PC-9 (cell line): ENCODE data around the gene TENT5C. TPM values are rescaled to one million over a fixed set of nuclear protein-coding genes. Genes with fewer than 3 reads are reported as not detected.

Experiments
- BruUV-seq: library from RNA; stranded (reverse); fragments of 400-500 nt; replicated peaks from 2 replicates; lab custom pipeline; 2021; lab: Mats Ljungman, UMichigan
- CTCF ChIA-PET: fragments of 300-600 bp; sonication (Branson Sonifier 250); formaldehyde crosslinking; loops from one replicate; lab custom pipeline; 2022; ENCODE audit warnings: antibody characterized with exemption; lab: Charles Lee
- POLR2A ChIA-PET: fragments of 300-600 bp; sonication (Branson Sonifier 250); formaldehyde crosslinking; loops from one replicate; lab custom pipeline; 2022; ENCODE audit warnings: antibody characterized with exemption; ENCODE audit not compliant: unreplicated experiment; lab: Charles Lee
- DNase-seq, 2 experiments: peaks; one replicate each; pipeline versions ENCODE4 v3.0.0 to v3.0.0-alpha.2; 2015 to 2022; ENCODE audit warnings: mixed read lengths in 1 of 2
- H2AFZ ChIP-seq: fragments of 200-600 bp; sonication (generic); 2 replicates; pipeline ENCODE4 v1.8.1; 2017; ENCODE audit warnings: antibody characterized with exemption
- H3F3A ChIP-seq: fragments of 200-600 bp; sonication (generic); 2 replicates; pipeline ENCODE4 v1.8.1; 2017; ENCODE audit warnings: antibody characterized with exemption, mild to moderate bottlenecking, low read depth; ENCODE audit not compliant: insufficient read depth
- H3K27ac ChIP-seq: fragments of 200-600 bp; sonication (generic); 2 replicates; pipeline ENCODE4 v1.6.1; 2016; ENCODE audit warnings: mixed run types
- H3K27me3 ChIP-seq: fragments of 200-600 bp; sonication (generic); 2 replicates; pipeline ENCODE4 v1.6.1; 2016; ENCODE audit warnings: low read depth, mixed run types; ENCODE audit not compliant: insufficient read depth
- H3K36me3 ChIP-seq: fragments of 200-600 bp; sonication (generic); 2 replicates; pipeline ENCODE4 v1.6.1; 2016; ENCODE audit warnings: low read depth, mixed run types
- H3K4me1 ChIP-seq: fragments of 200-600 bp; sonication (generic); replicated peaks from 2 replicates; pipeline ENCODE4 v1.6.1; 2016; ENCODE audit warnings: mixed run types; ENCODE audit not compliant: insufficient read depth
- H3K4me2 ChIP-seq: fragments of 200-600 bp; sonication (generic); 2 replicates; pipeline ENCODE4 v1.6.1; 2017; ENCODE audit warnings: mixed run types
- H3K4me3 ChIP-seq: fragments of 200-600 bp; sonication (generic); 2 replicates; pipeline ENCODE4 v1.6.1; 2016; ENCODE audit warnings: mixed run types
- H3K79me2 ChIP-seq: fragments of 200-600 bp; sonication (generic); 2 replicates; pipeline ENCODE4 v1.6.1; 2017; ENCODE audit warnings: low read depth, mixed run types
- H3K9me2 ChIP-seq: fragments of 200-600 bp; sonication (generic); 2 replicates; pipeline ENCODE4 v1.8.1; 2017; ENCODE audit warnings: mild to moderate bottlenecking; ENCODE audit not compliant: insufficient read depth
- H3K9me3 ChIP-seq: fragments of 200-600 bp; sonication (generic); 2 replicates; pipeline ENCODE4 v1.8.1; 2016; ENCODE audit warnings: low read depth; ENCODE audit not compliant: insufficient read depth
- H4K20me1 ChIP-seq: fragments of 200-600 bp; sonication (generic); 2 replicates; pipeline ENCODE4 v1.8.1; 2017; ENCODE audit not compliant: insufficient read depth
- EZH2 ChIP-seq: fragments of 200-600 bp; sonication (generic); IDR thresholded peaks from 2 replicates; pipeline ENCODE4 v1.8.0; 2017; ENCODE audit warnings: antibody characterized with exemption, low read depth
- intact Hi-C: fragments of 100-400 bp; cut with micrococcal nuclease; formaldehyde crosslinking; loops from one replicate; pipeline ENCODE4 v1.10.0; 2022; ENCODE audit not compliant: unreplicated experiment
- total RNA-seq: library from RNA; stranded (reverse); gene quantifications from 2 replicates; pipeline ENCODE4 v1.2.3, GENCODE V29; 2021
- TF ChIP-seq, protein P1 (sequence below): fragments of 200-600 bp; sonication (generic); conservative IDR thresholded peaks from 2 replicates; pipeline ENCODE4 v1.6.1; 2017; ENCODE audit warnings: mixed run types, antibody characterized with exemption, mild to moderate bottlenecking, moderate library complexity

TENT5C gene
- total RNA-seq, 1 experiment from 2014 or later, result 4.3 TPM

DNA sequence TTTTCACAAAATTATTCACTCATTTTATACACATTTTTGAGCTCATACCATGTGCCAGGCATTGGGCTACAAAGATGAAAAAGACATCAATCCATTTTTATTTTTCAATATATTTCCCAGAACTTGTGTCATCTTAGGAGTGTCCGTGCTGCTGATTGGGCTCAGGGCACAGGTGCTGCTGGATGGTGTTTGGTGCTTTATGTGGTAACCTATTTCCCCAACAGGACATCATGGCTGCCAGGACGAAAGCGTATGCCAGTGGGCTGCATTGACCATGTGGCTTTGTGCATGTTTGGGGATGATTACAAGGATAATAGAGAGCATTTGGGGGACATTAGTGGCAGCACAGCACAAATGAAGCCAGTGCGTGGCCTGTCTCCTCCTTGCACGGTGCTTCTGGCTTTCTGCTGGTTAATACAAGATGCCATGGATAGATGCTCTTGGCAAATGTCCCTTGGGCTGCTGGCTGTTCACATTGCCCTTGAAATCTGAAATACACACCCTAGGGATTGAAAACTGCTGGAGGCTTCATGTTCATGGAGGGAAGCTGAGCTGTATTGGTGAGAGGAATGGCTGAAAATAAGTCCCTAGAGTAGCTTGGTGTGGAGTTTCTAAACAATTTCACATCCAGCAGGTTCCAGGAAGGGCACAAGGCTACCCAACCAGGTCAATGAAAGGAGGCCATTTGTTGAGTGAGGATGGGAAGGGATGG, 52.3 kb downstream of the TENT5C start:
- H3K27ac ChIP-seq, result no peak overlapping the region
- H3K9me3 ChIP-seq, result no peaks in the 10 kb centered on the region
- H3K9me2 ChIP-seq, result no peaks in the 10 kb centered on the region
- no peaks in the 10 kb centered on the region for H3K36me3 ChIP-seq
- no peak overlapping the region for H2AFZ ChIP-seq
- peaks cover 34% of the 10 kb centered on the region for H3K4me1 ChIP-seq
- intact Hi-C loops, result no loop called here
- no peaks in the 10 kb centered on the region for H3K79me2 ChIP-seq
- H3K4me3 ChIP-seq, result no peak overlapping the region
- TF ChIP-seq EZH2, result no peak
- TF ChIP-seq, protein P1, sequence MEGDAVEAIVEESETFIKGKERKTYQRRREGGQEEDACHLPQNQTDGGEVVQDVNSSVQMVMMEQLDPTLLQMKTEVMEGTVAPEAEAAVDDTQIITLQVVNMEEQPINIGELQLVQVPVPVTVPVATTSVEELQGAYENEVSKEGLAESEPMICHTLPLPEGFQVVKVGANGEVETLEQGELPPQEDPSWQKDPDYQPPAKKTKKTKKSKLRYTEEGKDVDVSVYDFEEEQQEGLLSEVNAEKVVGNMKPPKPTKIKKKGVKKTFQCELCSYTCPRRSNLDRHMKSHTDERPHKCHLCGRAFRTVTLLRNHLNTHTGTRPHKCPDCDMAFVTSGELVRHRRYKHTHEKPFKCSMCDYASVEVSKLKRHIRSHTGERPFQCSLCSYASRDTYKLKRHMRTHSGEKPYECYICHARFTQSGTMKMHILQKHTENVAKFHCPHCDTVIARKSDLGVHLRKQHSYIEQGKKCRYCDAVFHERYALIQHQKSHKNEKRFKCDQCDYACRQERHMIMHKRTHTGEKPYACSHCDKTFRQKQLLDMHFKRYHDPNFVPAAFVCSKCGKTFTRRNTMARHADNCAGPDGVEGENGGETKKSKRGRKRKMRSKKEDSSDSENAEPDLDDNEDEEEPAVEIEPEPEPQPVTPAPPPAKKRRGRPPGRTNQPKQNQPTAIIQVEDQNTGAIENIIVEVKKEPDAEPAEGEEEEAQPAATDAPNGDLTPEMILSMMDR, result no peak
- H3F3A ChIP-seq, result peaks cover 14% of the 10 kb centered on the region; the same call in 1 of the 2 replicates
- H4K20me1 ChIP-seq, result no peaks in the 10 kb centered on the region
- DNase-seq, result no peak
- ChIA-PET POLR2A (no interaction called here), CTCF (no interaction called here)
- no peak overlapping the region for H3K4me2 ChIP-seq
- H3K27me3 ChIP-seq, result no peaks in the 10 kb centered on the region
- BruUV-seq, result no TSS peak

DNA sequence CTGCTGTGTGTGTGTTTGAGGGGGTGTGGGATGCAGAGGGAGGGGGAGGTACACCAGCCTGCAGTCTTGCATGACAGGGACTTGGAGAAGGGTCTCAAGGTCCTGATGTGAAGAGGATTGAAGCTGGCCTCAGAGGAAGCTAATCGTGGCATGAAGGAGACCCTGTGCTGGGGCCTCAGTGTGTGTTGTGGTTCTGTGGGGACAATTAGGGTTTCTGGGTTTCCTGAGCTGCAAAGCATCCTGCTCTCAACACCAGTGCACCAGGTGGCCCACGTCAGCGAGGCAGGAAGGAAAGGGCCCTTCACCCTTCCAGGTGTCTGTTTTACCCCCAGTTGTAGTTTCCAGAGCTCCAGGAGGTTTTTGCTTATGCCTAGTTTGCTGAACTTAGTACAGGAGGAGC, 52.8 kb downstream of the TENT5C start:
- no peaks in the 10 kb centered on the region for H3K79me2 ChIP-seq
- POLR2A ChIA-PET, result no interaction called here
- peaks cover 14% of the 10 kb centered on the region; the same call in 1 of the 2 replicates for H3F3A ChIP-seq

DNA sequence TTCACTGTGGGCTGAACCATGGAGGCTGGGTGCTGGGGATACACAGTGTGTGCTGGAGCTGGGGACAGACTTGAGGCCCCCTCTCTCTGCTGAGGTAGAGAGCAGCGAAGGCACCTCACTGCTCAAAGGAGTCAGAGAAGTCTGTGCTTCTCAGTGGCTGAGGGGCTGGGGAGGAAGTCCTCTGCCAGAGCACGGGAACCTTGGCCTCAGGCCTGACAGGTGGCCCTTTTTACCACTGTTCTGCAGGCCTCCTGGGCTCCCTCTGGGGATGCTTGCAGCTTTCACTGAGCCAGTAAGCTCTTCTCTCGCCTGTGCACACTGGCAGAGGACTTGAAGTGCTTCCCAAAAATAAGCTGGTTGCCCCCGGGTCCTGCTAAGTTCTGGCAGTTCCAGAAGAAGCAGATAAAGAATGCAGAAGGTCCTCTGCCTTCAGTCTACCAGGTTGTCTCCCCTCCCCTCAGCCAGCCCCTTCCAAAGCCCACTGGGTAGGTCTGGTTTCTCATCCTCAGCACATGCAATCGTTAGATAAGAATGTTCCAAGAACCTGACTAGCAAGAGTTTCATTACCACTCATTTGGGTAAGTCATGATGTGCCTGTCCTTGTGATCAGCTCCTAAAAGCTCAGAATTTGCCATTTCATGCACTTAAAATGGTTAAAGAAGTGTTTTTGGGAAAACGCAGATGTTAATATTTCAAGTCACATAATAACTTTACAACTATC, 53.9 kb downstream of the TENT5C start:
- Histone ChIP-seq H3K9me3 (no peaks in the 10 kb centered on the region), H3F3A (peaks cover 7% of the 10 kb centered on the region; the same call in 1 of the 2 replicates), H3K4me3 (no peak overlapping the region), H4K20me1 (no peaks in the 10 kb centered on the region), H3K27me3 (no peaks in the 10 kb centered on the region), H3K36me3 (no peaks in the 10 kb centered on the region), H3K27ac (no peak overlapping the region), H3K9me2 (no peaks in the 10 kb centered on the region), H2AFZ (no peak overlapping the region), H3K4me1 (peaks cover 26% of the 10 kb centered on the region), H3K79me2 (no peaks in the 10 kb centered on the region), H3K4me2 (no peak overlapping the region)
- ChIA-PET CTCF (no interaction called here), POLR2A (no interaction called here)
- no TSS peak for BruUV-seq
- DNase-seq, result no peak
- TF ChIP-seq EZH2, result no peak
- TF ChIP-seq, protein P1, result no peak
- intact Hi-C loops, result no loop called here

More for the DNA sequence above, 52.8 kb downstream of the TENT5C start:
- DNase-seq, result no peak
- CTCF ChIA-PET, result no interaction called here
- intact Hi-C loops, result no loop called here
- Histone ChIP-seq H4K20me1 (no peaks in the 10 kb centered on the region), H3K9me3 (no peaks in the 10 kb centered on the region), H3K27me3 (no peaks in the 10 kb centered on the region), H3K4me2 (no peak overlapping the region), H3K9me2 (no peaks in the 10 kb centered on the region), H3K4me3 (no peak overlapping the region), H3K36me3 (no peaks in the 10 kb centered on the region), H3K27ac (no peak overlapping the region), H2AFZ (no peak overlapping the region), H3K4me1 (peaks cover 34% of the 10 kb centered on the region)
- BruUV-seq, result no TSS peak
- TF ChIP-seq, protein P1, result no peak
- TF ChIP-seq EZH2, result no peak
